ENCODE measurements around the gene FIG4.
A peak's percentile ranks its signal among the peaks of the same experiment; 100 is the strongest.

Gene FIG4

GRCh38 chr6:109783250-109783986 is 92.3 kb downstream of the FIG4 start:
- FAIRE-seq (no peak), DNase-seq (ENCODE audit: insufficient read length, low spot score) (no peak)
- TF ChIP-seq POLR2A (IDR thresholded peaks at IDR 0.05; ENCODE audit: low read depth, low read length), result no peak

GRCh38 chr6:109787312-109787711 is 96.2 kb downstream of the FIG4 start:
- DNase-seq (ENCODE audit: insufficient read length, low spot score) (no peak), FAIRE-seq (no peak)
- TF ChIP-seq POLR2A (IDR thresholded peaks at IDR 0.05; ENCODE audit: low read depth, low read length), result no peak

- no peak for TF ChIP-seq POLR2A (IDR thresholded peaks at IDR 0.05; ENCODE audit: low read depth, low read length)
- no peak for FAIRE-seq
- DNase-seq (ENCODE audit: insufficient read length, low spot score), result no peak
Measured at GRCh38 chr6:109788687-109789086, 97.6 kb downstream of the FIG4 start.

DNA sequence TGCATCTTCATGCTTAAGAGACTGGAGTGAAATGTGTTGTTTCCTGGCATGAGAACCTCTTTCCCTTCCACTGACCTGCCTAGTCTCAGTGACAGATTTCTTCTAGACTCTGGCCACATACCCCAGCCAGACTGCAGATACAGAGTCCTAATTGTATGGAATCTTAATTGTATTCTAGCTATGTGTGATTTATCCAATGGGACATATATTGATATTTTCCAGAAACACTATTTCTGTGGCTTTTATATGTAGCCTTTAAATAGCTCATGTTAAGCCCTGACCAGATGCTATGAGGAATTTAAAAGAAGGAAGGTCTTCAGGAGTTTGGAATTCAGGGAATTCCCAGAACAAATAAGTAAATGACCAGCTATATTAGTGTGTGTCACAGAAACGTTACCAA is 99.0 kb downstream of the FIG4 start:
- DNase-seq (ENCODE audit: insufficient read length, low spot score) (no peak), FAIRE-seq (peak; percentile 23)
- no peak for TF ChIP-seq POLR2A (IDR thresholded peaks at IDR 0.05; ENCODE audit: low read depth, low read length)

DNA sequence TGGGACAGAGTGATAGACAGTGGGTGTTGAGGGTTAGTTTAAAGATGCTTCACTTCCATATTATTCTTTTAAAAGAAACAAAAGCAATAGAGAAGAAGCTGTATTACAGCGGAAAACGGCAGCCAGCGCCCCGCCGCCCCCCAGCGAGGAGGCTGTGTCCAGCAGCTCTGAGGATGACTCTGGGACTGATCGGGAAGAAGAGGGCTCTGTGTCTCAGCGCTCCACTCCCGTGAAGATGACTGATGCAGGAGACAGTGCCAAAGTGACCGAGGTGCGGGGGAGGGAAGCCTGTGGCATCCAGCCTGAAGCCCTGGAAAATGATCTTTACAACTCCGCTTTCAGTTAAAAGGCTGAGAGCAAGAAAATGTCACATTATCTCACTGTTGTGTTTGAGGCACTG is 100.2 kb downstream of the FIG4 start:
- peak; percentile 43 for FAIRE-seq
- TF ChIP-seq POLR2A (IDR thresholded peaks at IDR 0.05; ENCODE audit: low read depth, low read length), result no peak
- DNase-seq (ENCODE audit: insufficient read length, low spot score), result no peak

DNA sequence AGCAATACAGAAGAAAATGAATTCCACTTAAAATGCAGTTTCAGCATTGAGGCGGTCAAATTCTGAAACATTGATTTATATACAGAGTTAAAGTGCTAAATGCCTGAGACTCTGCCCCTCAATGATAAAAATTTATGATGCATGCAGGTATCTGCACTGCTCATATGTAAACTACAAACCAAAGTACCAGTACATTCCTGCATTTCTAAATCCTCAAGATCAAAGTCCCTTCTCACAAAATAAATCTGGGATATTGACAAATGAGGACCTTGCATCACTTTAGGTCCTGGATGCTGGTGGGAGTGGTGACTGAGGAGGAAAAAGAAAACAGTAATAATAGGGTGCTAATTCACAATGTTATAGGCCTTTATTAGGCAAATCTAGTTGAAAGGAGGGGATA is 101.9 kb downstream of the FIG4 start:
- DNase-seq (ENCODE audit: insufficient read length, low spot score), result no peak
- FAIRE-seq, result no peak

GRCh38 chr6:109793792-109794191 is 102.7 kb downstream of the FIG4 start:
- TF ChIP-seq POLR2A (IDR thresholded peaks at IDR 0.05; ENCODE audit: low read depth, low read length), result no peak
- DNase-seq (ENCODE audit: insufficient read length, low spot score) (peak; percentile 28), FAIRE-seq (peak; percentile 95)

More for the DNA sequence above, 101.9 kb downstream of the FIG4 start:
- TF ChIP-seq POLR2A (IDR thresholded peaks at IDR 0.05; ENCODE audit: low read depth, low read length), result no peak

DNA sequence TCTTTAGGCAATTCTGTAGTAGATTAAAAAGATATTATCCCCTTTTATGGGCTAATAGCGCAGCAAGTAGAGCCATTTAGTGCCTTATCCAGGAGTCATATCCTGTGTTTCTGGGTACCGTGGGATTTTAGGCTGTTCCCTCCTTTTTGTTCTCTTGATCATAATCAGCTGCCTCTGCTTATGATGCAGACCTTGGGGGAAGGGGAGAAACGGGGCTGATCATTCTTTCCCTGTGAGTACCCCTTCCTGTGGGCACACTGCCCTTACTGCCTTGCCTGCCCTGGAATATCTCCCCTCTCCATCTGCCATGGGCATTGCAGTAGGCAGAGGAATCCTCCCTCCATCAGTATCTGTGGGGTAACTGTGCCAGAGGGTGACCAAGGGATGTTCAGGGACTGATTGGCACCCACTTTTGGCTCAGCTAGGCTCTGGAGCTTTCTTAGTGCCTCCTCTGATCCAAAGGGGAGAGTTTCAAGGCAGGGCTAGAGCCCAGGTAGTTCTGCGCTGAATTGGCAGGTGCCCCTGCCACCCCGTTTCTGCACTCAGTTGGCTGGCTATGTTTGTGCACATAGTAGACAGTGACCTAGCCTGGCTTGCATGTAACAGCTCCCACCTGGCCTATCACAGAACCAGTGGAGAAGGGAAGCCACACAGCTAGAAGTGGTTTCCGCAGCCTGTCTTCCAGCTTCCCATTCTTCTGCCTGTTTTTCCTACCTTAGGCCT is 103.3 kb downstream of the FIG4 start:
- DNase-seq (ENCODE audit: insufficient read length, low spot score), result peak; percentile 7

DNA sequence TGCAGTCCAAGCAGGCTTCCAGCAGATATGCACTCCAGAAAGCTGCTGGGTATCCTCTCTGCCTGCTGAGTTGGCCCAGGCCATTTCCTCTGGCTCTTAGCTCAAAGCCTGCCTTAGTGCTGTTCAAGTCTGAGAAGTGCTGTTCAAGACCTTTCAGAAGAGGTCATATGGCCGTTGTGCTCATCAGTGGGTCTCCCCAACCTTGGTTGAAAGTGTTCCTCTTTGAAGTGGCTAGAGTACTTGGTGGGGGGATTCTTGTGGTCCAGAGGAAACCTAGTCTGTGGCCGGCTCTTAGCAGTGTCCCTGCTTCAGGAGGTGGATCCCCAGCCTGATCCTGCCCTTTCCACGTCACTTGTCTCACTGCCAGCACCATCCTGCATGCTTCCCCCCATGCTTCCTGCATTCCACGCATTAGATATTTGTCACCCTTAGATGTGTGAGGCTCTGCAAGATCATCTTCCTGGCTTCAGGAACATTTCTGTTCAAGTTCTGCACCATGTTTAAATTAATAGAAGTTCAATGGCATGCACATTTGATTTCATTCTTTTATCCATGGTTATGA is 105.0 kb downstream of the FIG4 start:
- no peak for FAIRE-seq
- DNase-seq (ENCODE audit: insufficient read length, low spot score), result no peak

More for the DNA sequence above, 103.3 kb downstream of the FIG4 start:
- no peak for TF ChIP-seq POLR2A (IDR thresholded peaks at IDR 0.05; ENCODE audit: low read depth, low read length)
- FAIRE-seq, result no peak

DNA sequence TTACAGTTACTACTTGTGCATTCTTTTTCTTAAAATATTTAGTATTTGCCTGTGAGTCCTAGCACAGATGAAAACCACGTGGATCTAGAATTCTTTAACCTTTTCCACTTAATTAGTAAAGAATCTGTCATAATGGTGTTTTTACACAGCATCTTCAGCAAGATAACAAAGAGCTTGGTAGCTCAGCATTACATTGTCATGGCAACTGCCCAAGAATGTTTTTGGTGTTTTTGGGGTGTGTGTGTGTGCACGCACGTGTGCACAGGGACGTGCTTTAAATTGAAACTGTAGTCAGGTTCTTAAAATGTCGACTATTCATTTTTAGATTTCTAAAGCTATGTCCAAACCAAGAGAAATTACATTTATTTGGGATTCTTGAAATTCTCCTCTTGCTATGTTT is 108.0 kb downstream of the FIG4 start:
- DNase-seq (ENCODE audit: insufficient read length, low spot score) (no peak), FAIRE-seq (no peak)
- no peak for TF ChIP-seq POLR2A (IDR thresholded peaks at IDR 0.05; ENCODE audit: low read depth, low read length)

More for the DNA sequence above, 105.0 kb downstream of the FIG4 start:
- no peak for TF ChIP-seq POLR2A (IDR thresholded peaks at IDR 0.05; ENCODE audit: low read depth, low read length)

- DNase-seq (ENCODE audit: insufficient read length, low spot score) (no peak), FAIRE-seq (no peak)
- TF ChIP-seq POLR2A (IDR thresholded peaks at IDR 0.05; ENCODE audit: low read depth, low read length), result no peak
Measured at GRCh38 chr6:109799664-109800063, 108.6 kb downstream of the FIG4 start.

- no peak for DNase-seq (ENCODE audit: insufficient read length, low spot score)
- no peak for TF ChIP-seq POLR2A (IDR thresholded peaks at IDR 0.05; ENCODE audit: low read depth, low read length)
- FAIRE-seq, result no peak
Measured at GRCh38 chr6:109800771-109801170, 109.7 kb downstream of the FIG4 start.

GRCh38 chr6:109801794-109802193 is 110.7 kb downstream of the FIG4 start:
- DNase-seq (ENCODE audit: insufficient read length, low spot score) (no peak), FAIRE-seq (no peak)
- TF ChIP-seq POLR2A (IDR thresholded peaks at IDR 0.05; ENCODE audit: low read depth, low read length), result no peak

DNA sequence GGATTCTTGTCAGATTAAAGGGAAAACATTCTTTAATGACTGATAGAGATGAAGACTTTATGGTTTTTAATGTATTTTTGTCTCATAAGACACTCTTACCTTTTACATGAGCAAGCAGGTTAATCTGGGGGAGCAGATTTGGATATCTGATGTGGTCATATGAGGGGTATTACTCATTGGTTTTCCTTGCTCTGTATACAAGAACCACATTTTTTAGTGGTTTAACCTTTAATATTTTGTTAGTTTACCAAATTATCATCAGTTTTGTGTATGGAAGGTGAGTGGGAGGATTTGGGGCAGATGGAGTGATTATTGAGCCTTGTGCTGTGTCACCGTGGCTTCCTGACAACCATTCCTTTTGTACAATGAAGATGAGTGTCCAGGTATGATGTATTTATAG is 112.9 kb downstream of the FIG4 start:
- TF ChIP-seq POLR2A (IDR thresholded peaks at IDR 0.05; ENCODE audit: low read depth, low read length), result no peak
- no peak for DNase-seq (ENCODE audit: insufficient read length, low spot score)
- FAIRE-seq, result no peak

GRCh38 chr6:109807881-109808280 is 116.8 kb downstream of the FIG4 start:
- no peak for TF ChIP-seq POLR2A (IDR thresholded peaks at IDR 0.05; ENCODE audit: low read depth, low read length)
- DNase-seq (ENCODE audit: insufficient read length, low spot score) (no peak), FAIRE-seq (no peak)
